HG03575 (cell line): ENCODE data around the gene NR2F2.

ENCODE experiments used
- ATAC-seq: cut with Tn5 transposase; IDR thresholded peaks from one replicate; pipeline ENCODE4 v1.9.1; 2021; ENCODE audit not compliant: unreplicated experiment, insufficient number of reproducible peaks, low FRiP score; ENCODE audit errors: extremely low read depth

The NR2F2 gene

DNA sequence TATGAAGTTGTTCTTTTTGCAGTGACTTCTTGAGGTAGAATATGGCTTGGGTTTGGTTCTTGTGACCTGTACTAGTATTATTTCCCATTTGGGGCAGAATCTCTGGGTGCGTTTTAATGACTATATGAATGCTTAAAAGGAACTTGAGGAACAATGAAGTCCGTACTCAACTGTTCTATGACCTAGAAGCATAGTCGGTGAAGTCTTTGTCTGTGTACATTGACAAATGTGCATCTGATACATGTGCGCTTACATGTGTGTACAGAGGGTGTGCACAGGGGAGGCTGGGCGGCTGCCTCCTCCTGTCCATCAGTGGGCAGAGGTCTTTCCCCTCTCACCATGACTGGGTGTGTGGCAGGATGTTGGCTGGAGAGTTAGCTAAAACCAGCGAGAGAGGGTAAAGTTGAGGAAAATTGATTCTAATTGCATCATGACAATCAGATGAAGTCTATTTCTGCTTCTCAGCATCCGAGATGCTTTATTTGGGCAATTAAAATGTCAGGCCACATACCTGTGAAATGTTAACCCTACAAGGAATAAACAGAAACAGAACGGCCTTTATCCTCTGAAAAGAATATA lies 1.0 kb upstream of the NR2F2 start:
- ATAC-seq: no peak

DNA sequence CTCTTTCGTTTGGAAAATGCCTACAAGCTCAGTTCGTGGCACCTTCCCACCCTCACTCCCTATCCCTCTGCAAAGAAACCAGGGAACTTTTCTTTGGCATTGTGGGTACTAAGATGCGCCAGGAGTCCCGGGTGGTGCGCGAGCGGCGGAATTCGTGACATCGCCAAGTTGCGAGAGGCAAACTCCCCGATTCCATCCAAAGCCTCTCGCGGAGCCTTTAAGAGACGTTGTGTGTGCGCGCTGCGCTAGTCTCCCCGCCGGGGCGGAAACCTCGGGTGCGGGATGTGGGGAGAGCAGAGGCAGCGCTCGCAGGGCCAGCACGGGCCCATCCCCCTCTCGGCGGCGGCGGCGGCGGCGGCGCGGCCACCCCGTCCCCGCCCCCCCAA lies 443 bp upstream of the NR2F2 start:
- no peak for ATAC-seq

DNA sequence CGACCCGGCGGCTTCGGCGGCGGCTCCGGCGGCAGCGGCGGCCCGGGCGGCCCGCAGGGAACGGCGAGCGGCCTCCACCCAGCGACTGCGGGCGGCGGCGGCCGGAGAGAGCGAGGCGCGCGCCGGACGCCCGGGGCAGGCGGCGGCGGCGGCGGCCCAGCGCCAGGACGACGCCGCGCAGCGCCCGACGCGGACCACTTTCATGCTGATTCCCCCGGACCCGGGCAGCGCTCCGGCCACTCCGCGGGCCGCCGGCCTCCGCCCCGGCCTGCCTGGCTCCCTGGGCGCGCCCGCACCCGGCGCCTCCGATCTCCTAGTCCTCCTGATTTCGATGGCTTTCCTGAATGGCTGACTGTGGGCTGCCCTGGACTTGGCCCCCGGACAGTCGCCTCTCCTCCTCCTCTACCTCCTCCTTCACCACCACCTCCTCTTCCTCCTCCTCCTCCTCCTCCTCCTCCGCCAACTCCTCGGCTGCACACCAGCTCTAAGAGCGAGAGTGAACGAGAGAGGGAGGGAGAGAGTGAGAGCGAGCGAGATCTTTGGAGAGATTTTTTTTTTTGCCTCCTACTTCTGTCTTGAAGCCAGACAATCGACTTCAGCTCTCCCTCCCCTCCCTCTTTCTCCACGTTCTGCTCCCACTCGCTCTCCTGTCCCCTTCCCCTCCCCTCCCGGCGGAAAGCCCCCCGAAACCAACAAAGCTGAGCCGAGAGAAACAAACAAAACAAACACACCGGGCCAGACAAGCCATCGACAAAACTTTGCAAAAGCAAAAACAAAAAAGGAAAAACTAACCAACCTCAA lies 844 bp downstream of the NR2F2 start:
- ATAC-seq: no peak

DNA sequence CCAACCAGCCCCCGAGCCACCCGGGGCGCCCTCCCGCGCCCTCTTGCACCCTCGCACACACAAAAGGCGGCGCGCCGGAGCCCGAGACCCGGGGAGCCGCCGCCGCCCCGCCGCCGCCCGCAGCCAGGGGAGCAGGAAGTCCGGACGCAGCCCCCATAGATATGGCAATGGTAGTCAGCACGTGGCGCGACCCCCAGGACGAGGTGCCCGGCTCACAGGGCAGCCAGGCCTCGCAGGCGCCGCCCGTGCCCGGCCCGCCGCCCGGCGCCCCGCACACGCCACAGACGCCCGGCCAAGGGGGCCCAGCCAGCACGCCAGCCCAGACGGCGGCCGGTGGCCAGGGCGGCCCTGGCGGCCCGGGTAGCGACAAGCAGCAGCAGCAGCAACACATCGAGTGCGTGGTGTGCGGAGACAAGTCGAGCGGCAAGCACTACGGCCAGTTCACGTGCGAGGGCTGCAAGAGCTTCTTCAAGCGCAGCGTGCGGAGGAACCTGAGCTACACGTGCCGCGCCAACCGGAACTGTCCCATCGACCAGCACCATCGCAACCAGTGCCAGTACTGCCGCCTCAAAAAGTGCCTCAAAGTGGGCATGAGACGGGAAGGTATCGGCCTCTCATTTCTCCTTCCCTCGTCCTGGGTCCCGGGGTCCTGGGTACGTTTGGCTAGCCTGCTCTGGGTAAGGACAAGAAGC lies 1.6 kb downstream of the NR2F2 start:
- ATAC-seq: no peak

DNA sequence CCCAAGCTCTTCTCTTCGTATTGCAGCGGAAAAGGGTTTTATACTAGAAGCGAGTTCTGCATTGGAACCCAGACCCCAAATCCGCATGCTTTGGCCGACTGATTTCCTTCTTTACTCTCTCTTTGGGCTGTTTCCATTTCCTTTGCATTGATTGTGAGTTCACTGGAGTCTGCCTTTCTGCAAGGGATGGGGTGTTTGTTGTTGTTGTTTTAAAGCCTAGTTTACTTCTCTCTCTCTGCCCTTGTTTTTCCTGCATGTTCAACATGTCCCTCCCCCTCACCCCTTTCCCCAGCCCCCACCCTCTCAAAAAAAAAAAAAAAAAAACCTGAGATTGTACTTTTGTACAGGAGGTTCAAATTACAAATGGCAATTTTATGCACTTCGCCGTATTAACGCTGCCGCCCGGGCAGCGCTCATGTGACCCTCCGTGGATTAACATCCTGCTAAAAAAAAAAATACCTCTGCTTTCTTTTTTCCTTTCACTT lies 2.2 kb downstream of the NR2F2 start:
- ATAC-seq: no peak

DNA sequence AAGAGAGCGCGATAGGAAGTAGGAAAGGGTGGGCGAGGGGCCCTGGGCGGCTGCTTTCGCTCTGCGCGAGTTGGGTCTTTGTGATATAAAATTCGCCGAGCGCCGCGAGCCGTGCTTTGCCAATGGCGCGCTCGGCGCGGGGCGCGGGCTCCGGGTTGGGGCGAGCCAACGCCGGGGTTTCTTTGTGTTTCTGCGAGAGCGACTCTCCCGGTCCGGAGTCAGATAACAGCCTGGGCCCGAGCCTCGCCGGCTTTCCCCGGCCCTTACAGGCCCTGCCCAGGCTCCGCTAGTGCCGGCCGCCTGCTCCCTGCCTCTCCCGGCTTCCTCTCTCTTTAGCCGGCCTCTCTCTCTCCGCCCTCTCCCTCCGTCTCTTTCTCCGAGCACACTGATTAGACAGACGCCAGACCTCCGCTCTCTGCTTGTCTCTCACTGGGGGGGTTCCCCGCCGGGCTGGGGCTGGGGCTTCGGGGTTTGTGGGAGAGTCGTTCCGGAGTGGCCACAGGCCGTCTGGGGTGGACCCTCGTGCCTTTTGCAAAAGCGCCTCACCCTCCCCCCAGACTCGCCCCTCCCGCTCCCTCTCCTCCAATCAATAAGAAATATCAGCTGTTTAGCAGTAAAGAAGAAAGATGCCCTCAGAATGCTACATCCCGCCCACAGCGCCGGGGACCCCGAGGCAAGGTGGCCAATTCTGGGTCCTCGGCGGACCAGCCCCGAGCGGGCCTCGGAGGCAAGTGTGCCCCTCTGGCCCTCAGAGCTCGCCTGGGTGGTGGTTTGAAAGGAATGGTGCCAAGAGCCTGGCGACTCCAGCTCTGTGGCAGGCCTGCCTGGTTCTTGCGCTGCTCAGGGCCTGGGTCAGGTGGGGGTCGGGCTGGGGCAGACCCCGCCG lies 2.9 kb downstream of the NR2F2 start:
- no peak for ATAC-seq

DNA sequence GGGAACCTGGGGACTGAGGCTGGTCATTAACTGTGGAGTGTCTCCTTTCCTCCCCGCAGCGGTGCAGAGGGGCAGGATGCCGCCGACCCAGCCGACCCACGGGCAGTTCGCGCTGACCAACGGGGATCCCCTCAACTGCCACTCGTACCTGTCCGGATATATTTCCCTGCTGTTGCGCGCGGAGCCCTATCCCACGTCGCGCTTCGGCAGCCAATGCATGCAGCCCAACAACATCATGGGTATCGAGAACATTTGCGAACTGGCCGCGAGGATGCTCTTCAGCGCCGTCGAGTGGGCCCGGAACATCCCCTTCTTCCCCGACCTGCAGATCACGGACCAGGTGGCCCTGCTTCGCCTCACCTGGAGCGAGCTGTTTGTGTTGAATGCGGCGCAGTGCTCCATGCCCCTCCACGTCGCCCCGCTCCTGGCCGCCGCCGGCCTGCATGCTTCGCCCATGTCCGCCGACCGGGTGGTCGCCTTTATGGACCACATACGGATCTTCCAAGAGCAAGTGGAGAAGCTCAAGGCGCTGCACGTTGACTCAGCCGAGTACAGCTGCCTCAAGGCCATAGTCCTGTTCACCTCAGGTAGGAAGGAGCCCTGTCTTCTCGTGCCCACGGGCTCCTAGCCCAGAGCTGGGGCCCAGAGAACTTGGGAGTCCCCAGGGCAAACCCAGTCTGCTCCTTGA lies 3.7 kb downstream of the NR2F2 start:
- no peak for ATAC-seq

DNA sequence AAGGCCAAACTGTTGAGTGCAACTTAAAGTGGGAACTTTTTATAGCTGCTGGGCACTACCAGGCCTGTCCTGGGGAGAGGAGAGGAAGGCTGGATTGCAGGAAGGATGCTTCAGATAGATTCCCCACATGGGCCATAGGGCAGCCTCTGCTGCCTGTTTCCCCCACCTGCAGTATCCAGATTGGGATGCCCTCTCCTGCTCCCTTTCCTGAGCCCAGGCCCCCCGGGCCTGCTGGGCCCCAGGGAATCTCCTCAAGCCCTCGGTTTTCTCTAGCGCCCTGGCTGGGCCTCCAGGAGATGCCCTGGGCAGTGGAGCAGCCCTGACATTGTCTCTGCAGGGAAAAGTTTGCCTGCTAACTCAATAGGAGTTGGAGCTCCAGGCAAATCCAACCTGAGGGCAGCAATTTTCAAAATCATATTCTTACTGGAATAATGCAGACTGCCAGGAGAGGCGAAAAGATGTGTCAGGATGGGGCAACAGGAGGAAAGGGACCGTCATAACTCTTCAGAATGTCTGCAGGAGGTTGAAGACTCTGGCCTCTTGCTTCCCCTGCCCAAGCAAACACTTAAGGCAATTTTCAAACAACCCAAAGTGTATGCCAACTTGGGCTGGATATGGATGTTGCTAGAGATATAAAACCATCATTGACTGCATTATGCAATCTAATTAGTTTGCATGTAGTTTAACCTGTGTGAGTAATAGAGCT lies 4.4 kb downstream of the NR2F2 start:
- no peak for ATAC-seq

DNA sequence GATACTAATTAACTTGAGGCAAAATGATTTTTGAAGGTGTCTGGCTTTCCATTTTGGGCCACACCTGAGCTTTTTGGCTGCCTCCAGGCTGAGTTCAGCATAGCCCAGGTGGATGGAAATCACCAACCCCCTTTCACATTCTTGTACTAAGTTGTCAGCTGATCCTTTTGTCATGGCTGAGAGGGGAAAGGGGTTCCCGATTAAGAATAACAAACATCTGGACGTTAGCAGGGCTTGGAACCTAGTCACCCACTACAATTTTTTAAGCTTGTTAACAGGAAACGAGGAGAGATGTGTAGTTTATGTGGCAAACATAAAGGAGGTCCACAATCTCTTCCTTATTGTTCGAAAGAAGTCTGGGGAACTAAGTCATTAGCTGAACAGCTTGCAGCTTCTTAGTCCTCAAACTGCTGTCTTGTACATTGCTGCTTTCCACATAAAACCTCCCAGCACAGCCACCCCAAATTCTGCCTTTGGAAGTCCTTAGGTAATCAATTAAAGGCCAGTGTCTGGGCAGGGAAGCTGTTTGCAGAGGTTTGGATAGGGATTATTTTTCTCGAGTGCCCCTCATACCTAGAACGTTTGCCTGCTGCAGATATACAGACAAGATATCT lies 5.0 kb downstream of the NR2F2 start:
- no peak for ATAC-seq

DNA sequence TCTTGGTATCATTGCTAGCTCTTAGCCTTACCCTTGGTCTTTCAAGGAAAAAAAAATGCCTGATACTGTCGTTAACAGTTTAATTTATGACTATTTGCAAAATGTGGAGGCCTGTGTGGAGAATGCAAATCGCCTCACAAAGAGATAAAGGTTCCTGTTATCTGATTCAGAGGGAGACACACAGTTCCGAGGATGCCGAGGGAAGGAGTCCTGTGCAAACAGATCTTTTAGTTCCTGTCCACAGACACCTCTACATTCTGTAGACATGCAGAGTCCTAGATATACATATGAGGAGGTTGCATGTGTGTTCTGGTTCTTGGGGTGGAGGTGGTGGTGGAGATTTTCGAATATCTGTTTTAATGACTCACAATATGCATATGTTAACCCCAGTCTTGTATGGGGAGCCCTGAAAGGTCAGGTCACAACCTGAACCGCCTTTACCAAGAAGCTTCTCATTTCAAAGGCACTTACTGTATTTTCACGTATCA lies 5.7 kb downstream of the NR2F2 start:
- ATAC-seq: no peak

DNA sequence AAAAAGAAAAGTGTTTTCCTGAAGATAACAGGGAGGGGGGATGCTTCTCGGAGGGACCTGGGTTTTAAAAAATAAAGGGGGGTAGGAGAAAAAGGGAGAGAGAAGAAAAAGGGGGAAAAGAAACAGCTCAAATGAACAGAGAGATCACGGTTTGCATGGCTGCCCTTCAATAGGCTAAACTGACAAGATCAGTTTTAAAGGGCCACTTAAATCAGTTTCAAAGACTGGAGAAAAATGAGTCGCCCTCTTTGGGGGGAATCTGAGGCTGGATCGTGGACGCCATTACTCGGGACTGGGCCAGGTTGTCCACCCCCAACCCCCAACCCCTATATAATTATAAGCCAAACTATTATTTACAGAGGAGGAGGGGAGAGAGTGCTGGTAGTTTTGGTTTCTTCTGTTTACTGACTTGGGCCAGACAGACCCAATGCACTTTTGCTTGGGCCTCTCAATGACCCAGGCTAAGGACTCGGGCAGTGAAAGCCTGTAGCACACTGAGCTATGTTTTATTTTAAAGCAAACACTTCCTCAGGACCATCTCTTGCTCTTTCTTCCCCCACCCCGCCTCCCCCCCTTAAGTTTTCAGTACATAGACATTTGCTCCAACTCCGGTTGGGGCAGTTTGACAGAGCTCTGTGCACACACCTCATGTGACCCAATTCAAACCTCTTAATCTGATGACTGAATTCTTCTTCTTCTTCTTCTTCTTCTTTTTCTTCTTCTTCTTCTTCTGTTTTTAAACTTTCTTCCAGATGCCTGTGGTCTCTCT lies 6.3 kb downstream of the NR2F2 start:
- ATAC-seq: no peak

DNA sequence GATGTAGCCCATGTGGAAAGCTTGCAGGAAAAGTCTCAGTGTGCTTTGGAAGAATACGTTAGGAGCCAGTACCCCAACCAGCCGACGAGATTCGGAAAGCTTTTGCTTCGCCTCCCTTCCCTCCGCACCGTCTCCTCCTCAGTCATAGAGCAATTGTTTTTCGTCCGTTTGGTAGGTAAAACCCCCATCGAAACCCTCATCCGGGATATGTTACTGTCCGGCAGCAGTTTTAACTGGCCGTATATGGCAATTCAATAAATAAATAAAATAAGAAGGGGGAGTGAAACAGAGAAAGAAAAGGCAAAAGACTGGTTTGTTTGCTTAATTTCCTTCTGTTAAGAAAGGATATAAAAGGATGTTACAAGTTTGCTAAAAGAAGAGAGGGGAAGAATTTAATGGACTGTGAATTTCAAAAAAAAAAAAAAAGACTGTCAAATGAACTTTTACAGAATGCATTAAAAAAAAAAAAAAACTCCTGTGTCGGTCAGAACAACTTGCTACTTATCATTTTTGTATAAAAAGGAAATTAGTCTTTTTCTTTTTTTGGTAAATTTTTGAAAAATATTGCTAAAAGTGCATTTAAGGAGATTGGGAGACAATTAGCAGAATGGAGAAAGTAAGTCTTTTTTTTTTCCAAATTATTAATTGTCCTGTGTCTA lies 7.0 kb downstream of the NR2F2 start:
- no peak for ATAC-seq

DNA sequence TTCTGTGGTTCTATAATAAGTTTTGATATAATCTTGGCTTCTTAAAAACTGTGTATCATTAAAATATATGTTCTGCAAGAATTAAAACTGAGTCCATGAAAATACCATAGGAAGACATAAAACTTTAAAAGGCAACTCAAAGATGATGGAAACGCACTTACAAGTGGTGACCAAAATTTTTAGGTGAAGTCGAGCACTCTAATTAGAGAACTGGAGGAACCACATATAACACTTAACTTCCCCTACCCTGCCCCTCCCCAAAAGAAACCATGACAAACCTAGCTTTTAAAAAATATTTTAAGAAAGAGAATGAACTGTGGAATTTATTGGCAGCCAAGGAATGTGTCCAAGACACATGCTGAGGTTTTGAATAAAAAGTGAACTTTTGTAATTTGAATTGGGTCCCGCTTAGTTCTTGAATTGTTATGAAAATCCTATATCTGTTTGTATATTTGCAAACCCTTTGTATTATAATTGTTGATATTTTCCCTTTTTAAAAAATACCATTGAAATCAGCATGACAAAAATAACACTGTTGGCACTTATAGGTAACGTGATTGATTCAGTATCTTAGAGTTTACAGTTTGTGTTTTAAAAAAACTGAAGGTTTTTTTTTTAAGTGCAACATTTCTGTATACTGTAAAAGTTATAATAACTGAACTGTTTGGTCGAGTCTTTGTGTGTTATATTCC lies 7.7 kb downstream of the NR2F2 start:
- ATAC-seq: no peak

DNA sequence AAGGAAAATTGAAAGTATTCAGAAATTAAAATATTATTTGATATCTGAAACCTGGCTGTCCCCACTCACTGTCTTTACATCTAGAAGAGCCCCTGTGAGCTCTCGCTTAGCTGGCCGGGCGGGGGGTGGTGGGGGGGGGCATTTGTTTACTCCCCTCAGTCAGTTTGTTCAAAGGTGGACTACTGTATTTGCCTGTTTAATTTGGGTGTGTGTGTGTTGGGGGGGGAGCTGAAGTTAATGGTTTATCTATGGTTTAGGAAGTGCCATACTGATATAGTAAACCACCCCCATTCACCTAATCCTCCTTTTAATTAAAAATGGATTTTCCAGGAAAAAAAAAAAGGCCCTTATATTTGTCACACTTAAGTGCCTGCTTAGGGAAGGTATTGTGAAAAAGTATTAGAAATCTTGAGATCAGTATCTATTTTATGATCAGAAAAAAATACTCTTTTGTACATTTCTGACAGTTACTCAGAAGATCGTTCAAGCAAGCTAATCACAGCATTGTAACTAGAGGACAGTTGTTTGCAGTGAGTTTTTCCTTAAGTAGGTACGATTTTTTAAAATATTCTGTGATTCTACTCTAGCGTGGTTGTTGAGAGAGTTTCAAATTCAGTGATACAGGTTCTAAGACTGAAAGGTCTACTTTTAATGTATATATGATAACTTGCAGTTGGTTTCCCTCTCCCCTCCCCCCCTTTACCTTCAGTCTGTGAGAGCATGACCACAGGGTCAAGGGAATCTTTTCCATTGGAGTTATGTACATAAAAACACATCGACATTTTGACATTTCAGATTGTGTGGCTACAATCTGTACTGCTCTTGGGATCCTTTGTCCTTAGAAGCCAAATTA lies 8.5 kb downstream of the NR2F2 start:
- no peak for ATAC-seq
